Neuron (in vitro differentiated cells): ENCODE measurements around the gene CDC25A.
"Not testable (repeated sequence)": the region's sequence is repeated elsewhere in the genome, so short reads cannot be mapped to it uniquely, and the experiment has no call there.

ENCODE experiments used
- H2AFZ ChIP-seq: one replicate; pipeline ENCODE4 v1.6.1; 2013; ENCODE audit warnings: low read depth, mild to moderate bottlenecking, inconsistent platforms, low read length, moderate library complexity
- H3K27me3 ChIP-seq: one replicate; pipeline ENCODE4 v1.6.1; 2013; ENCODE audit warnings: low read length; ENCODE audit not compliant: insufficient read depth
- H3K36me3 ChIP-seq: one replicate; pipeline ENCODE4 v1.6.1; 2013; ENCODE audit warnings: low read length; ENCODE audit not compliant: insufficient read depth
- H3K4me1 ChIP-seq: one replicate; pipeline ENCODE4 v1.6.1; 2013; ENCODE audit warnings: low read length; ENCODE audit not compliant: insufficient read depth
- H3K4me3 ChIP-seq: 2 replicates; pipeline ENCODE4 v1.5.1; 2013; ENCODE audit warnings: mild to moderate bottlenecking, low read length, moderate library complexity
- H3K9me3 ChIP-seq: one replicate; pipeline ENCODE4 v1.6.1; 2013; ENCODE audit warnings: low read length

CDC25A gene

DNA sequence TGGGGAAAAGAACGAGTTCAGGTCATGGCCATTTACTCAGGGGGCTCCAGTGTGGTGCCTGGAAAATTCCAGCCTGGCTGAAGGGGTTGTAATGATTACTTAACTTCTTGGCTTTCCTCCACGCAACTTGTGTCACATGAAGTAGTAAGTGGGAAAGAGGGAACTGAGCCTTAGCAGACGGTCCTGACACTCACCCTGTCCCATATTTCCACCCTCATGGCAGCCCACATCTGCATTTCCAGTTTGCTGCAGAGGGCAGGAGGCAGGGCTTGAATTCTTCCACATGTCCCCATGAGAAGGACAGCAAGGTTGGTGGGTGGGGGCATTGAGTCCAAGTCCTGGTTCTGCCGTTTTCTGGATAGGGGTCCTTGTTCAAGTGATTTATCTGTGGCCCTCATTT, 27.2 kb upstream of the CDC25A start:
- Histone ChIP-seq H2AFZ (no peak overlapping the region), H3K27me3 (no peaks in the 10 kb centered on the region), H3K9me3 (no peaks in the 10 kb centered on the region), H3K36me3 (no peaks in the 10 kb centered on the region), H3K4me3 (no peak overlapping the region), H3K4me1 (no peaks in the 10 kb centered on the region)

DNA sequence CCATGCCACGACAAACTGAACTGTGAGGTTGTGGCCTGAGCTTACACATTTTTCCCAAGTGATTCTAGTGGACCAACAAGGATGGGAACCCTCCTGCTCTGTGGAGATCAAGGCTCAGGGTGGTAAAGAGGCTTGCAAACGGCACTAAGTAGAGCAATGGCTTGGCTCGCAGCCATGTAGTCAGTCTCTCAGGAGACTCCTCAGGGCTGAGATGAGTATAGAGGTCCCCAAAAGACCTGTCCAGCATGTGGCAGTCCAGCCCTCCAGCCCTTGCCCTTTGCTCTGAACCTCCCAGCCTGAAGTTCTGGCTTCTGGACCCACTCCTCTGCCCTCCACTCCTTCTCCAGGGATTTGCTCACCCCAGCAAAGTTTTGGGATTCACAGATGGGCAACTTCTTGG, 26.8 kb upstream of the CDC25A start:
- Histone ChIP-seq H3K36me3 (no peaks in the 10 kb centered on the region), H3K4me3 (no peak overlapping the region)

DNA sequence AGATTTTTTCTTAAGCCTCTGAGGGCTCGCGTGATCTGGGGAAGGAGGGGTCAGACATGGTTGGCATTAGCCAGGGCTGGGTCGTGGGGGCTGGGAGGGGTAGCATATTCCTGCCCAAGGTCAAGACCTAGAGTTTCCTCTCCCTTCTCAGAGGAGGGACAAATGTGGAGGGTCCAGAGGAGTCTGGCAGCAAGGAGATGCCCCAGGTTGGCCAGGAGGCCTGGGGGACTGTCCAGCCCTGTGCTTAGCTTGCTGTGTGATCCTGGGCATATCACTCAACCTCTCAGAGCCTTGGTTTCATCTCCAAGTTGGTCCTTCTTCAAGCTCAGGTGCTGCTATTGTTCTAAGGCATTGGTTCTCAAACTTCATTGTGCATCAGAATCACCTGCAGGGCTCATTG, 26.0 kb upstream of the CDC25A start:
- Histone ChIP-seq H2AFZ (no peak overlapping the region), H3K4me1 (no peaks in the 10 kb centered on the region), H3K4me3 (no peak overlapping the region), H3K27me3 (no peaks in the 10 kb centered on the region), H3K36me3 (no peaks in the 10 kb centered on the region), H3K9me3 (no peaks in the 10 kb centered on the region)

More for the DNA sequence above, 26.8 kb upstream of the CDC25A start:
- Histone ChIP-seq H3K27me3 (no peaks in the 10 kb centered on the region), H3K4me1 (no peaks in the 10 kb centered on the region), H3K9me3 (no peaks in the 10 kb centered on the region), H2AFZ (no peak overlapping the region)

DNA sequence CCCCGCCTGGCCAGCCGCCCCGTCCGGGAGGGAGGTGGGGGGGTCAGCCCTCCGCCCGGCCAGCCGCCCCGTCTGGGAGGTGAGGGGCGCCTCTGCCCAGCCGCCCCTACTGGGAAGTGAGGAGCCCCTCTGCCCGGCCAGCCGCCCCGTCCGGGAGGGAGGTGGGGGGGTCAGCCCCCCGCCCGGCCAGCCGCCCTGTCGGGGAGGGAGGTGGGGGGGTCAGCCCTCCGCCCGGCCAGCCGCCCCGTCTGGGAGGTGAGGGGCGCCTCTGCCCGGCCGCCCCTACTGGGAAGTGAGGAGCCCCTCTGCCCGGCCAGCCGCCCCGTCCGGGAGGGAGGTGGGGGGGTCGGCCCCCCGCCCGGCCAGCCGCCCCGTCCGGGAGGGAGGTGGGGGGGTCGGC, 23.6 kb upstream of the CDC25A start:
- H3K27me3 ChIP-seq, H3K4me3 ChIP-seq, H3K4me1 ChIP-seq, H2AFZ ChIP-seq, H3K9me3 ChIP-seq, H3K36me3 ChIP-seq: not testable (repeated sequence)

DNA sequence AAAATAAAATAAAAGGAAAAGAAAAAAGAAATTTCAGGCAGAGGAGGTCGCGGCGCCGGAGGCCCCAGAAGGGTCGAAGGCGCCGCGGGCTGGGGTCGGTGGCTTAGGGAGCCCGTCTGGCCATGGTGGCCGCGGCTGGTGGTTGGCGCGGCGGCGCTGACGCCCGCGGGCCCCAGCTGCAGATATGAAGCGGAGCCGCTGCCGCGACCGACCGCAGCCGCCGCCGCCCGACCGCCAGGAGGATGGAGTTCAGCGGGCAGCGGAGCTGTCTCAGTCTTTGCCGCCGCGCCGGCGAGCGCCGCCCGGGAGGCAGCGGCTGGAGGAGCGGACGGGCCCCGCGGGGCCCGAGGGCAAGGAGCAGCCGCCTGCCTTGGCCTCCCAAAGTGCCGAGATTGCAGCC, 22.3 kb upstream of the CDC25A start:
- H3K27me3 ChIP-seq, H2AFZ ChIP-seq, H3K36me3 ChIP-seq, H3K4me3 ChIP-seq, H3K4me1 ChIP-seq, H3K9me3 ChIP-seq: not testable (repeated sequence)

DNA sequence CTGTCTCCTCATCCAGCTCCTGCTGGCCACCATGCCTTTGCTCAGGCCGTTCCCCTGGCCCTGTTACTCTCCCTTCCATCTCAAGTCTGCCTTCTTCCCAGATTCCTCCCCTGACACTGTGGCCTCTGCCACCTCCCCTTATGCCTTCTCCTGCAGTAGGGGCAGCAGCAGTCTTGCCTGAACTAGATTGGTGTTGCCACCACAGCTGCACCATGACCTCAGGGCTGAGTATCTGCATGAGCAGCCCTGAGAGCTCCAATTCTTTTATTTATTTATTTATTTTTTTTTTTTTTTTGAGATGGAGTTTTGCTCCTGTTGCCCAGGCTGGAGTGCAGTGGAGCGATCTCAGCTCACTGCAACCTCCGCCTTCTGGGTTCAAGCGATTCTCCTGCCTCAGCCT, 21.2 kb upstream of the CDC25A start:
- no peaks in the 10 kb centered on the region for H3K36me3 ChIP-seq
- no peak overlapping the region for H2AFZ ChIP-seq
- no peaks in the 10 kb centered on the region for H3K9me3 ChIP-seq
- no peaks in the 10 kb centered on the region for H3K27me3 ChIP-seq
- no peaks in the 10 kb centered on the region for H3K4me1 ChIP-seq
- no peak overlapping the region for H3K4me3 ChIP-seq

DNA sequence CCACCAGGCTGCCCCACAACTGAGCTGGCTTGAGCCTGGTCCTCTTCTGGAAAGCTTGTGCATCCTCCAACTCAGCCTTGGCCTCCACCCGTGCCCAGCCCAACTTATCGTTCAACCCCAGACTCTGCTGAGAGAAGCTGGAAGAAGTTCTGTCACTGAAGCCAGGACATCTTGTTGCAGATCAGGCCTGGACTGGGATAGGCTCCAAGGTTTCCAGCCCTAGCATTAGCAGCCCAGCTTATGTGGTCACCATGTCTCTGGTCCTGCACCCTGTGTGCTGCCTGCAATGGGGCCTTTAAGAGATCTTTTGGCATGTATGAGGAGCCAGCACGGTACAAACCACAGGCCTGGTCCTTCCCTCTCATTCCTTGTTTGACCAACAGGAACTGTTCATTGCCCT, 19.9 kb upstream of the CDC25A start:
- H3K4me1 ChIP-seq: no peaks in the 10 kb centered on the region
- no peak overlapping the region for H2AFZ ChIP-seq
- no peaks in the 10 kb centered on the region for H3K36me3 ChIP-seq
- H3K4me3 ChIP-seq: no peak overlapping the region
- H3K9me3 ChIP-seq: no peaks in the 10 kb centered on the region
- no peaks in the 10 kb centered on the region for H3K27me3 ChIP-seq

DNA sequence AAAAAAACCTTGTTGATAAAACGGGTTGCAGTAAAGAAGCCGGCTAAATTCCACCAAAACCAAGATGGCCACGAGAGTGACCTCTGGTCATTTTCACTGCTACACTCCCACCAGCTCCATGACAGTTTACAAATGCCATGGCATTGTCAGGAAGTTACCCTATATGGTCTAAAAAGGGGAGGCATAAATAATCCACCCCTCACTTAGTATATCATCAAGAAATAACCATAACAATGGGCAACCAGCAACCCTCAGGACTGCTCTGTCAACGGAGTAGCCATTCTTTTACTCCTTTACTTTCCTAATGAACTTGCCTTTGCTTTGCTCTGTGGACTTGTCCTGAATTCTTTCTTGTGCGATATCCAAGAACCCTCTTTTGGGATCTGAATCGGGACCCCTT, 14.4 kb upstream of the CDC25A start:
- H3K9me3 ChIP-seq: no peaks in the 10 kb centered on the region
- H3K4me1 ChIP-seq: no peaks in the 10 kb centered on the region
- no peaks in the 10 kb centered on the region for H3K36me3 ChIP-seq
- no peaks in the 10 kb centered on the region for H3K27me3 ChIP-seq
- H2AFZ ChIP-seq: no peak overlapping the region
- H3K4me3 ChIP-seq: no peak overlapping the region

DNA sequence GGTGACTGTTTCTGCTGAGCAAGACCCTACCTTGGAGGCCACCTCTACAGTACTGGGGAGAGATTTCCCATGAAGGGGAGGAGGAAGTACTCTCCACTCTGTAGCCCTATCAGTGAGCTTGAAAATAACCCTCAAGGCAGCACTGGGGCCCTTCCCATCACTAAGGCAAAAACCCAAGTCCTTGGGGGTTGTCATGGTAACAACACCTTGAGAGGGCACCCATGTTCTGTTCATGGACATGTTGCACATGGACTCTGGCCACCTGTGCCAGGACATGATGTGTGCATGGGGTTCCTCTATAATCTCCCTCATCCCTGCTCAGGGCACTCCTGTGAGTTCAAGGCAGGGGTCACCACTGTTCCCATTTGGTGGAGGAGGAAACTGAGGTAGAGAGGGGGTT, 10.9 kb upstream of the CDC25A start:
- Histone ChIP-seq H3K36me3 (no peaks in the 10 kb centered on the region), H3K4me3 (no peak overlapping the region), H3K9me3 (no peaks in the 10 kb centered on the region), H3K4me1 (no peaks in the 10 kb centered on the region), H2AFZ (no peak overlapping the region), H3K27me3 (no peaks in the 10 kb centered on the region)

DNA sequence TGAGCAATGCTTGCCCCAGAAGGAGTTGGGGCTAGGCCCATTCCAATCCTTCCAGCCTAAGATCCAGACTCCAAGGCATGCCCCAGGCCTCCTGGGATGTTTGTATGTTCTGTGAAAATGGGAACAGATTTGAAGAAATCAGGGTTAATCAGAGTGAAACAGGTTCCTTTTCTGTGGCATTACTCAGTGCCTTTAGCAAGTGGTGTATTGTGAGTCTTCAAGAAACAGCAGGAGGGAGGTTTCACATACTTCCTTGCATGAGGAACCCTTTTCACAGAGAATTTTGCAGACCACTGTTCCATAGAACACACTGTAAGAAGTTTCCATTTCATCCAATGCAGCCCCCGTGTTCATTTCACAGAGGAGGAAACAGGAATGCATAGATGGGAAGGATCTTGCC, 8.4 kb upstream of the CDC25A start:
- Histone ChIP-seq H2AFZ (no peak overlapping the region), H3K4me3 (no peak overlapping the region), H3K9me3 (no peaks in the 10 kb centered on the region), H3K36me3 (no peaks in the 10 kb centered on the region), H3K27me3 (no peaks in the 10 kb centered on the region), H3K4me1 (no peaks in the 10 kb centered on the region)

DNA sequence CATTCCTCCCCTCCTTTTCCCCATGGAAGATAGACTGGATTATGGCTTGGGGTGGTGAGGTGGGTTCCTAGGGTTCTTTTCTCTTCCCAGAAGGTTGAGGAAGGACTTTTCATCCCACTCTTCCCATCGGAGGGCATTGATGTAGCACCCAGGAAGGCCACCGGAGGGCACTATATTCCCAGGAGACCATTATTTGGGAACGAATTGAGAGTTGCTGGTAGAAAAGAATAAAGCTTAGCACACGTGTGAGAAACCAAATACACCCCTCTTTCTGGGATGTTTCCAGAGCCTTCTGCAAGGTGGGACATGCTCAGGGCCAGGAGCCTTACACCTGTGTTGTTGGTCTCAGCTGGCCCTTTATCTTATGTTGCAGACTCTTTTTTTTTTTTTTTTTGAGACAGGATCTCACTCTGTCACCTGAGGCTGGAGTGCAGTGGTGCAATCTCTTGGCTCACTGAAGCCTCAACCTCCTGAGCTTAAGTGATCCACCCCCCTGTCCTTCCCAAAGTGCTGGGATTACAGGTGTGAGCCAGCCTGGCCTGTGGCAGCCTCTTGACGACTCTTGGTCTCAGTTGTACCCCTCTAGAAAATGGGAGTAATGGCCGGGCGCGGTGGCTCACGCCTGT, 6.3 kb upstream of the CDC25A start:
- Histone ChIP-seq H3K4me3 (no peak overlapping the region), H2AFZ (no peak overlapping the region), H3K9me3 (no peaks in the 10 kb centered on the region), H3K27me3 (no peaks in the 10 kb centered on the region), H3K4me1 (peaks cover 7% of the 10 kb centered on the region), H3K36me3 (no peaks in the 10 kb centered on the region)

DNA sequence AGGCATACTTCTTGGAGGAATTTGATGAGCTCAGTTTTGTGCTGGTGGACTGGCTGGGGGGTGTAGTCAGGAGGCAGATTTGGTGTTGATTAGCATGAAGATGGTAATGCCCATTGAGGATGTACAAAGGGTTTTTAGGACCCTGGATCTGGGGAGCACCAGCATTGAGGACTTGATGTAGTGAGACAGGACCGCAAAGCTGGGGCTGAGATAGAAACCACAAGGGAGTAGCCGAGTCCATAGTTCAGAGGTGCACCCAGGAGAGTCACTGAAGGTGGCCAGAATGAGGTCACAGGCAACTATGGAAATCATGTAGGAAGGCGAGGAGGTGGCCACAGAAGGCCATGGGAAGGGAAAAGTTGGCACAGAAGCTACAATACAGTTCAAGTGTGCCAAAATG, 2.7 kb upstream of the CDC25A start:
- Histone ChIP-seq H3K36me3 (peaks cover 3% of the 10 kb centered on the region), H3K4me3 (no peak overlapping the region), H3K9me3 (no peaks in the 10 kb centered on the region), H3K4me1 (peaks cover 20% of the 10 kb centered on the region), H3K27me3 (no peaks in the 10 kb centered on the region), H2AFZ (no peak overlapping the region)

DNA sequence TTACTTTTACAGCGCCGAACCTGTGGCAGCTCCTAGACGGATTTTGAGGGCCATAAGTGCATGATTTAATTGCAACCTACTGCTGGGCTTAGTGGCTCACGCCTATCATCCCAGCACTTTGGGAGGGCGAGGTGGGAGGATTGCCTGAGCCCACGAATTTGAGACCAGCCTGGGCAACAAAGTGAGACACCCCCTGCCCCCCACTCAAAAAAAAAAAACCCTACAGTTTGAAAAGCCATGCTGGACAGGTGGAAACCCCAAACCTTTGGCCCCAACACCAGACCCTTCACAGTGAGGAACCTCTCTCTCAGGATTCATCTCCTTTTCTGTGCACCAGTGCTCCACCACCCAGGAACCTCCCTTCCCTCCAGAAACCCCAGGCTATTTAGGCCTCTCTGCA, 1.1 kb upstream of the CDC25A start:
- Histone ChIP-seq H3K9me3 (no peaks in the 10 kb centered on the region), H2AFZ (peak overlapping the region; percentile 96), H3K36me3 (peaks cover 17% of the 10 kb centered on the region), H3K27me3 (no peaks in the 10 kb centered on the region), H3K4me1 (peaks cover 21% of the 10 kb centered on the region), H3K4me3 (no peak overlapping the region)

DNA sequence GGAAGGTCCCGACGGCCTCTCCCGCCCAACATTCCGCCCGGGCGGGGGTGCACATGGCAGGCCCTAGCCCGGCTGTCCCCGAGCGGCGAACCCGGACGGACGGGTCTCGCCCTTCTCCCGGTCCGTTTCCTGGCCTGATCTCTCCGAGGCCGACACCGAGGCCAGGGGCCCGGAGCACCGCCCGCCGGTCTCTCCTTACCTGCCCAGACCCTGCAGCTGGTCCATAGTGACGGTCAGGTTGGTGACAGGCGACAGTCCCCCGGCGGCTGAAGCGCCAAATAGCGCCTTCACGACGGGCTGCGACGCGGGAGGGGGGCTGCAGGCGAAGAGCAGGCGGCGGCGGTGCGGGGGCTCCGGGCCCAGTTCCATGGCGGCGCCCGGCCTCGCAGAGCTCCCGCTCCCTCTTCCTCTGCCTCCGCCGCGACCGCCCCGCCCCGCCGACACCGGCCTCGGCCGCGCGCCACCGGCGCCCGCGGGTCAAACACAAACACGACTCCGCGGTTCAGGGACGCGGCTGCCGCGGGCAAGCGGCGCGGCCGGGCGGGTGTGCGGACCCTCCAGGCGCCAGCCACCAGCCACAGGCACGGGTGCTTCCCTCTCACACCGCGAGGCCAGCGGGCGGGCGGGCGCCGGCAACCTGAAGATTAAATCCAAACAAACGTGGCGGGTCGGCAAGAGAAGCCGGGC, 495 bp downstream of the CDC25A start:
- Histone ChIP-seq H2AFZ (peak overlapping the region; percentile 57), H3K4me1 (peaks cover 21% of the 10 kb centered on the region), H3K4me3 (peak overlapping the region; percentile 60), H3K36me3 (peaks cover 33% of the 10 kb centered on the region), H3K27me3 (no peaks in the 10 kb centered on the region), H3K9me3 (no peaks in the 10 kb centered on the region)
